NCI-H1105 (cell line): ENCODE measurements around the gene CLIC1.
"Not testable (repeated sequence)": the region's sequence is repeated elsewhere in the genome, so short reads cannot be mapped to it uniquely, and the experiment has no call there.

Source experiments
- DNase-seq: peaks from one replicate; lab custom pipeline; 2025; lab: John Stamatoyannopoulos, UW

CLIC1 gene

DNA sequence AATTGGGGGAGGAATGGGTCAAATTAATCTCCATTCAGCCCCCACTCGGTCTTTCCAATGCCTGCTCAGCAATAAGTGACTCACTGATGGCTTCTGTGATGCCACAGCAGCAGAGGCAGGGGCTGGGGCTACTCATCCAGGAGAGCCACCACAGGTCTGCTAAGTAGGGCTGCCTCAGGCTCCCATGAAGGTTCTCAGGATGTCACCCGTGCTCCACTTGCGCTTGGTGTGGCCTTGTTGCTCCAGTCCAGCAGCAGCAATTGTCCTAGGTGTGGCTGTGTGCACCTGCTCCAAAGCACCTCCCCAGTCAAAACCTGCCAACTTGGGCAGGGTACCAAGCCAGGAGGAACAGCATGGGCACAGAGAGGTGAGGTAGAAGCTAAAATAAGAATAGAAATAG, 14.2 kb downstream of the CLIC1 start:
- no peak for DNase-seq

DNA sequence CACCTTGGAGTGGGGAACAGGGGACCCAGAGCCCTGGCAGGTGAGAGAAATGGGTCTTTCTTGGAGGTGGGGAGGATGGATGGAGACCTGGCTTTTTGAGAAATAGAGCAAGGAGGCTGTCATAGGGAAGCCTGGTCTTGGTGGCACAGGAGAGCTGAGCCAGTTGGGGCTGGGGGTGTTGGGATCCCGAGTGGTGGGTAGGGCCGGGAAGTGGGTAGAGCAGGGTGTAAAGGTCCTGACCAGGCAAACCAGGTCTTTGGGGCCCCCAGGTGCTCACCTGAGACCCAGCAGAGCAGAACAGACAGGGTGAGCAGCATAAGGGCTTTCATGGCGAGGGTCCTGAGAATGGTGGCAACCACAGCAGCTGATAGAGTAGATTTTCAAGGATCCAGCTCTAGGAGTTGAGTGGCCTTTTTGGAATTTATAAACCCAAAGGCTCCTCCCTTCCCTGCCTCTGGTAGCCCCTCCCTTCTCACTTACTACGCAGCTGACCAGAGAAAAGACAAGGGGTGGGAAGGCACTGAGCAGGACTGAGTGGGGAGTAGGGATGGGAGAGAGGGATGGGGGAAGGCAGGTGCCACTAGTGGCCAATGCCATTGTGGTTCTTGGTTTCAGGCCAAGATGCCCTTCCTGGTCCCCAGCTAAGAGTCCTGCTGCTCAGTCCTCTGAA, 14.8 kb downstream of the CLIC1 start, which contains the start of gene LY6G6C:
TSS of gene LY6G6C (minus strand) at position 396 of the 670 bp plus-strand sequence. CDS start at position 329, 67 bp downstream.
- DNase-seq, result no peak

DNA sequence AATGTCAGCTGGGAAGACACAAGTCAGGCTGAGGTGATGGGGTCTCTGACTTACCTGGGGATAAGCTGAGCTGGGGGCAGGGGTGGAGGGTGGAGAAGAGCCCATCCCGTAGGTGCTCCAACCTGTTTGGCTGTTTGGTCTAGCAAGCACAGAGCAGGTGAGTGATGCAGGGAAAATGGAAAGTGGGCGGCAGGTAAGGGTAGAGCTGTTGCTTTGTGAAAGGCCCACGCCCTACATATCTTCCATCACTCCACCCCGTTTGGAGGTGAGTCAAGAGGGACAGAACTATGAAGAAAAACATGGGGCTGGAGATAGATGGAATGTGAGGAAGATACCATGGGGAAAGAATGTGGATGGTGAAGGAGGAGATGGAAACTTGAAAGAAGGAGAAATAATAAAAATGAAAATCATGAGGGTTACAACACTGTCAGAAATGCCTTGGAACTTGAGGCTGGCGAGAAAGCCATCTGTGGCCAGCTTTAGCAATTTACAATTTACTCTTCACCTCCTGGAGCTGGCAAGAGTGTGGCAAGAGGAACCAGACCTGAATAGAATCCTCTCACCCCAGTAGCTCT, 16.0 kb downstream of the CLIC1 start:
- DNase-seq, result no peak

DNA sequence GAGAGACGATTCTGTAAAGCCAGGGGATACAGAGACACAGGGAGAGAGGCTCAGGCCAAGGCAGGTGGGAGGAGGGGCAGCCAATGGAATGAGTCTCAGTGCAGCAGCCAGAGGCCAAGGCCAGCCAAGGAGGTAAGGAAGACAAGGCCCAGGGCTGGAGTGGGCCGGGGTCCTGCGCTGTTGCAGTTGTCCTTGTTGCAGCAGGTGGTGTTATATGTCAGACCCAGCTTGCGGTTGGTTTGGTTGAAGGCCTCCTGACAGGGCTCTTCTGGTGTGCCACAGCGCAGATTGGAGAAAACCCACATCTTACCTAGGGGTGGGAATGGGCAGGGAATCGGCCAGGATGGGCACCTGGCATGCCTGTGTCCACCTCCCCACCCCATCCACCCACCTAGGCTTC, 17.3 kb downstream of the CLIC1 start:
- no peak for DNase-seq

DNA sequence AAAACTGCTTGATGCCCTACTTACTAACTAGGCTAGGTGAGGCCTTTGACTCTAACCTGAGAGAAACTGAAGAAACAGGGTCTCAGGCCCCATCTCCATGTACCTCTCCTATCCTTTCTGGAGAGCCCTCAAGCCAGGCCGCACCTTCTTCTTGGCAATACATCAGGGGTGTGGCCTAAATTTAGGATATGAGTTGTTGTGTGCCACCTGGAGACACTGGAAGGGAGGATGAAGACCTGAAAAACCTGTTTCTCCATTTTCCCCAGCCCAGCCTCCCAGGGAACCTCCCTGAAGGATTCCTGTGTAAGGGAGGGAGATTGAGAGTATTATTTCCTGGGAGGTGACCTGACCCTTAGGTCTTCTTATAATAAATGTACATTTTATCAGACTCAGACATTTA, 18.1 kb downstream of the CLIC1 start:
- peak; percentile 19 for DNase-seq

DNA sequence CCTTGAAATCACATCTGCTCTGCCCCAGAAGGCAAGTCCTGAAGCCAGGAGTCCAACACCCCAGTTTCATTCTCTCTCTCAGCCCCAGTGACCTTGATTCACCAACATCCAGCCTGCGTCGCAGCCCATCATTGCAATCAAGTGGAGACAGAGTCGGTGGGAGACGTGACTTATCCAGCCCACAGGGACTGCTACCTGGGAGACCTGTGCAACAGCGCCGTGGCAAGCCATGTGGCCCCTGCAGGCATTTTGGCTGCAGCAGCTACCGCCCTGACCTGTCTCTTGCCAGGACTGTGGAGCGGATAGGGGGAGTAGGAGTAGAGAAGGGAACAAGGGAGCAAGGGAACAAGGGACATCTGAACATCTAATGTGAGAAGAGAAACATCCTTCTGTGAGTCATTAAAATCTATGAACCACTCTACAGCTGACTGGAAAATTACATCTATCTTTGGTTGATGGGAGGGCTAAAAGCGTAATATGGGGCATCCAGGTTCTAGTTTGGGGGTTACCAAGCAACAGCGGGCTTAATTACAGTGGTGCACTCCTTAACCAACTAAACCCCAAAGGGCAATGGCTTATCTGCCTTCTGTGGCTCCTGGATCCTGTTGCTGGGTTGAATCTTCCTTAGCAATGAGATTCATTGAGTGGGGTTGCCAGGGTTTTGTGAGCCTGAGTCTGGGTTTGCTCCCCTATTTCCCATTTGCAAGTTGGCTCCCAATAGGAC, 18.7 kb downstream of the CLIC1 start:
- DNase-seq, result no peak

DNA sequence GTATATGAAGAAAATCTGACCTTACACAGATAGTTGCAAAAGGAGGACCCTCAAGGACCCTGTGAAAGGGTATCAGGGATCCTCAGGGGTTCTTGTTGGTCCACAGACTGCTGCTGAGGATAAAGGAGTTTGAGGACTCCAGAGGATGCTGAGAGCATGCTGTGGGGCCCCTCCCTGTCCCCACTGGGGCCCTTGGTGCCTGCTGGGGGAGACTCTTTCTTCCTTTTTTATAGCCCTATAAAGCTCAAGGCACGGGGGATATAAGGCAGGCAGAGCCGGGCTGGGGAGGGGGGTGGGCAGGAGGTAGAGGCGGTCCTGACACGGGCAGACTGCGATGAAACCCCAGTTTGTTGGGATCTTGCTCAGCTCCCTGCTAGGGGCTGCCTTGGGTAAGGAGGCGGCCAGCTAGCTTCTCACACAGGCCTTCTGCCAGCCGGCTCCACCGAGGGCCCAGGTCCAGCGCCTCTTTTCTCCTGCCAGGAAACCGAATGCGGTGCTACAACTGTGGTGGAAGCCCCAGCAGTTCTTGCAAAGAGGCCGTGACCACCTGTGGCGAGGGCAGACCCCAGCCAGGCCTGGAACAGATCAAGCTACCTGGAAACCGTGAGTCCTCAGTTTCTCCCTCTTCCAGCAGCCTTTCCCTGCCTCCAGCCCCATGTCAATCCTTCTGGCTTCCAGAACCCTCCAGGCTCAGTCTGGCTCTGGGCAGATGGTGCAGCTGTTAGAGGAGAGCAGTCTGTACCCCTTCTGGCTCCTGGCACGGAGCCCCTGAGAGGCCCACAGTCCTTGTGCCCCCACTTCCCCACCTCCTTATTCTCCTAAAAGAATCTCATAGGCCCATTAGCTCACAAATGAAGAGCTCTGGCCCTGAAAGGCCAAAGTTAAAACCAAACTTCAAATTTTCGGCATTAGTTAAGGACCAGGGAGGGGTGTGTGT, 21.0 kb downstream of the CLIC1 start, which contains the start of gene LY6G6D:
TSS of gene LY6G6D (plus strand) at position 327 of the 937 bp plus-strand sequence. CDS start at position 335, 8 bp downstream.
- no peak for DNase-seq

DNA sequence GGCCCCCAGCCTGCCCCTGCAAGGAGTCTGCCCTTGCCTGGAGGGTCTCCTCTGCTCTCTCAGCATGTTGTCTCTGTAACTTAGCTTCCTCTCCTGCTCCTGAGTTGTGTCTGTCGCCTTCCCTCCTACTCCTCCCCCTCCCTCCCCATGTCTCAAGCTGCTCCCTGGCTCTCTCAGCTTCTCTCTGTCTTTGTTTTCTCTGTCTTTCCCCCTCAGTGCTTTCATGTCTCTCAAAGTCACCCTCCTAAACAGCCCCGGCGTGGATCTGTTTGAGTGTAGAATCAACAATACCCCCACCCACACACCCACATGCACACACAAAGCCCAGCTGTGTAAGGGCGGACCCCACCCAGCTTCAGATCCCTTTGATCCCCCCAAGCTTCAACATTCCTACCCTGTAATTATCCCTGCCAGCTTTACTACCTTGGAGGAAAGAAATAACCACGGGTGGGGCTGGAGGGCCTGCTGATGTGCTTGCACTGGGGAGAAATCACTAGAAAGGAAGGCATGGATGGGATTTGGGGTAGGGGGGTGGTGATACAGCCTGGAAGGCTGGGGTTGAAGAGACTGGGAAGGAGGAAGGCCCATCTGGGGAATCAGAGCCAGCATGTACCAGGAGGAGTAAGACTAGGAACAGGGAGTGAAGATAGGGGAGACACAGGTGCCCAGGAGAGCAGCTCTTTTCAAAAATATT, 22.2 kb downstream of the CLIC1 start:
- no peak for DNase-seq

DNA sequence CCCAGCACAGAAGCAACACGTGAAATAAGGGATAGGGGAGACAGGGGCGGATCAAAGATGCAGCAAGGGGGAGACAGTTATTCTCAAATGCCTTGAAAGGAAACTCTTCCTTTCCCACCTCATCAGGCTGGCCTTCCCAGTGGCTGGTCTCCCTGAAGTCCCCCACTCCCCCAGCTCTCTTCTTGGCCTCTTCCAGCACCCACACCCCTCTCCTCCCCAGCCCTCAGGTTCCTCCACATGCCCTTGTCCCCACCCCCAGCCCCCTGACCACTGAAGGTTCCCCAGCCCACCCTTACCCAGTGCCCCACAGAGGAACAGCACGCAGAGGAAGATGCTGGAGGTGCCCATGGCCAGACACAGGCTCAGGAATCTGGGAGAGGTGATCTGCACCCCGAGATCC, 22.9 kb downstream of the CLIC1 start:
- no peak for DNase-seq

DNA sequence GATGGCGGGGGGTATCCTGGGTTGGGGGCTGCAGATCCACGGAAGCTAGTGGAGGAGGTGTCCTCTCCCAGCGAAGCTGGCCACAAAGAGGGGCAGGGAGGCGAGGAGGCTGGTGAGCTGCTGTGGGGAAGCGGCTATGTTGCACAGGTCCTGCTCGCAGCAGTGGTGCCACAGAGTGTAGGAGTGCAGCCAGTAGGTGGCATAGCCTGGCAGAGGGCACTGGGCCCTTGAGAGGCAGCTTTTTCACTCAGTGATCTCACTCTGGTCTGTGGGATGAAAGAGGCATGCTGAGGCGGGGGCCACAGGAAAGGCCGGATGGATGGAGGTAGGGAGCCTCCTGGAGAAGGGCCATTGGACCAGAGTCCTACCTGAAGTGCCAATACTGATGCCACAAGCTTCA, 24.0 kb downstream of the CLIC1 start:
- DNase-seq, result no peak

DNA sequence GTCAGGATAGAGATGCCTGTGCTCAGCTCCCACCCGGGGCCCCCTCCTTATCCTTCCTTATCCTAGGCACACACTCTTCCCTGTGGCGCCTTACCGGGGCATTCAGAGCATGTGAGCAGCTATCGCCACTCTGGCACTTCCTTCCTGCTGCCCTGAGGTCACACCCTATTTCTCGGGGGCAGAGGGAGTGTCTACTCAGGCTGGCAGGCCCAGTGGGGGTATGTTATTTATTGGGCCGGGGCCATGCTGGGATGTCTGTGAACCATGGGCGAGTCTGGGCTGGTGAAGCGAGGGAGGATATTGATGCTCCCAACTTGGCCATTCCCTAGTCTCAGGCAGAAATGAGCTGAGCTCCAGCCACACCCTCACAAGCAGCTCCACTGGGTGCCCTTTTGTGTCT, 25.1 kb downstream of the CLIC1 start:
- no peak for DNase-seq

DNA sequence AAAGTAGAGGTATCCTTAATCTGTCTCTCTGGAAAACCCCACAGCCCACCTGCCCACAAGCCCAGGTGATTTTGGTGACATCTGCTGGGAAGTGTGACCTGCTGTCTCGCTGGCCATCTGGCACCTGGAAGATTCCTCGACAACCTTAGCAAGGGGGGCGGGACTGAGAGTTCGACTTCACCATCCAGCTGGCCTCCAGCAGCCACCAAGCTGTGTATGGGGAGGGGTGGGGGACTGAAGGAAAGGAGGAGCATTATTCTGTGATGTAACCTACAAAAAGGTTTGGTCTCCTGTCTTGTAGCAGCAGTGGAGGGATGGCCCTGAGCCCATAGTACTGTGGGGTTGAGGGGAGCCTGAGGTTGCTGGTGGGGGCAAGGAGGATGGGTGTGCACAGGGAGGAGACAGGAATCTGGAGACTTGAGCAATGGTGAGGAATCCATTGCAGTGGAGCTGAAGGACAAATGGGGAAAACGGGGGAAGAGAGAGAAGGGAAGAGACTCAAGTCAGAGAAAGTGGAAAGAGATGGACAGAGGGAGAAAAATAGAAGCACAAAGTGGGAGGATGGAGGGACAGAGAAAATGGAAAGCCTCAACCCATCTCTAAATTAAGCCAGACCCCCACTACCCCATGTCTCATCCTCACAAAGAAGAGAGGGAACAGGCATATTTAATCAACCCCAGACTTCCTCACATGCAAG, 25.7 kb downstream of the CLIC1 start:
- DNase-seq, result no peak

DNA sequence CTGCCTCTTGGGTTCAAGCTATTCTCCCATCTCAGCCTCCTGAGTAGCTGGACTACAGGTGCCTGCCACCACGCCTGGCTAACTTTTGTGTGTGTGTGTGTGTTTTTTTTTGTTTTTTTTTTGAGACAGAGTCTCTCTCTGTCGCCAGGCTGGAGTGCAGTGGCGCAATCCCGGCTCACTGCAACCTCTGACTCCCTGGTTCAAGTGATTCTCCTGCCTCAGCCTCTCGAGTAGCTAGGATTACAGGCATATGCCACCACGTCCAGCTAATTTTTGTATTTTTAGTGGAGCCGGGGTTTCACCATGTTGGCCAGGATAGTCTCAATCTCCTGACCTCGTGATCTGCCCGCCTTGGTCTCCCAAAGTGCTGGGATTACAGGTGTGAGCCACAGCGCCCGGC, 27.2 kb downstream of the CLIC1 start:
- not testable (repeated sequence) for DNase-seq

DNA sequence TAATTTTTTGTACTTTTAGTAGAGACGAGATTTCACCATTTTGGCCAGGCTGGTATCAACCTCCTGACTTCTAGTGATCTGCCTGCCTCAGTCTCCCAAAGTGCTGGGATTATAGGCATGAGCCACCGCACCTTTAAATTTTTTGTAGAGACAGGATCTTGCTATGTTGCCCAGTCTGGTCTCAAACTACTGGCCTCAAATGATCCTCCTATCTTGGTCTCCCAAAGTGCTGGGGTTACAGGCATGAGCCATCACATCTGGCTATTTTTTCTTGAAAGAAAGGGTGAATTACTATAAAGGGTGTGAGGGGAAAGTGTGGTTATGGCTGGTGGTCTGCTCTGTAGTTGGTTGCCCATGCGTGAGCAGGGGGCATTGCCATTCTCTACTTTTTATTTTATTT, 28.1 kb downstream of the CLIC1 start:
- DNase-seq, result no peak

DNA sequence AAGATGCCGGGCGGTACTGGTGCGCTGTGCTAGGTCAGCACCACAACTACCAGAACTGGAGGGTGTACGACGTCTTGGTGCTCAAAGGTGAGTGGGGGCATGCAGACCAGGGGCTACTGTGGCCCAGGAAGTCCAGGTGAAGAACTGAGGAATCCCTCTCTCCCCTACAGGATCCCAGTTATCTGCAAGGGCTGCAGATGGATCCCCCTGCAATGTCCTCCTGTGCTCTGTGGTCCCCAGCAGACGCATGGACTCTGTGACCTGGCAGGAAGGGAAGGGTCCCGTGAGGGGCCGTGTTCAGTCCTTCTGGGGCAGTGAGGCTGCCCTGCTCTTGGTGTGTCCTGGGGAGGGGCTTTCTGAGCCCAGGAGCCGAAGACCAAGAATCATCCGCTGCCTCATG, 28.6 kb downstream of the CLIC1 start:
- no peak for DNase-seq

DNA sequence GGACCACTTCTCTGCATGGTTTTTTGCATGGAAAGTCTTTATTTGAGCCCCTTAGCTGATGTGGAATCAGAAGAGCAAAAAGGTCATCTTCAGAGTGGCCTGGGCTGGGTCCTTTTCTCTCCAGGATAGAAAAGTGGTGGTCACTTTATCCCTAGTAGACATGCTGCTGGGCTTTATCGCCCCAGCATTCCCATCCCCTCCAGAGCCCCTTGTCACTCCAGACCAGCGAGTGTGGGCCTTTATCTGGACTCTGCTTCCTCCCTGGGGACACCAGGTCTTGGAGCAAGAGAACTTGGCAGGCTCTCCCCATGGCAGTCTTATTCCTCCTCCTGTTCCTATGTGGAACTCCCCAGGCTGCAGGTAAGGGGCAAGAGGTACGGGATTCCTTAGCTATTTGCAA, 29.7 kb downstream of the CLIC1 start, which contains the start of gene LY6G6F:
TSS of gene LY6G6F (plus strand) at position 268 of the 400 bp plus-strand sequence. CDS start at position 309, 41 bp downstream.
- DNase-seq, result no peak

DNA sequence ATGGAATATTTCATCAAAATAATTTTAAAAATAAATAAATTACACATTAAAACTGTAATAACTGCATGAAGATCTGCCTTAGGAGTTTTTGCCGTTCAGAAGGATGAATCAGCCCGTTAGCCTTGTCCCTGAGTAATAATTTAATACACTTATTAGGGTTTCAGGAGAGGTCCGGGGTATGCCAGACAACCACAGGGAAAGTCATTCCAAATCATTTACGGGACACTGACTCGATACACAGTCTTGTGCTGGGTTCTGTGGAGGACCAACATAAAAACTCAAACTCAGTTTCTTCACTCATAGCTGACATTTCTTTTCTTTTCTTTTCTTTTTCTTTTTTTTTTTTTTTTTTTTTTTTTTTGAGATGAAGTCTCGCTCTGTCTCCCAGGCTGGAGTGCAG, 30.4 kb downstream of the CLIC1 start:
- DNase-seq, result no peak

DNA sequence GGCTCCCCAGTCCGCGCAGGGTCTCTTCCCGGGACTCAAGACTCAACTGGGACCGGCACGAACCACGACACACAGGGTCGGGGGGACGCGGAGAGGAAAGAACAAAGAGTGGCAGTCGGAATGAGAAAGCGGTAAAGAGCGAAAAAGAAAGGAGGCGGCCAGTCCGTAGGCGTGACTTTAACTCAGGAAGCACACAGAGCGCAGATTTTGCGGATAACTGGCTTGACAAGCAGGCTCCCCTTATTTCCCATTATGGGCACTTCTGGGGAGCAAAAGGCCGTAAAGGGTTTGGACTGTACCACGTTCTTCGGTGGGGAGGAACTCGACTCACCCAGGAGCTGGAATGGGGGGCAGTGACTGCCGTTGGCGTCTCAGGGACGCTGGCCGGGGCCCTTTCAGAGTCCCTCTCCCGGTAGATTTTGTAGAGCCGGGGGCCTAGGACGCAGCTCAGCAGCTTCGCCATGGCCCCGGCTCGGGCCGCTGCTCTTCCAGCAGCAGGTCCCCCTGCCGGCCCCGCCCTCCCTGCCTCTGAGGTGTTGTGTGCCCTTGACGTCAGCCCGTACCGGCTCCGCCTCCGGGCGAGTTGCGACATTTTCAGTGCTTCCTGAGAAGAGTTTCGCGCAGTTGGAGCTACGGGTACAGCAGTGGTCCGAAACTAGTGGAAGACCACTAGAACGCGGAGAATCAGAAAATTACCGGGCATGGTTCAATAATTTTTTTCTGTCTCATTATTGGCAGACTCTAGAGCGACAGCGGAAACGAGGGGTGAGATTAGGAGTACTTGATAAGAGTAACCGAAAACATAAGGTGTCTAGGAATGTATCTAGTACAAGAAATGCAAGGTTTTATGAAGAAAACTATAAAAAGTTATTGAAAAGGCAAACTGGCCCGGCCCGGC, 33.3 kb downstream of the CLIC1 start, which contains the start of gene ABHD16A:
TSS of gene ABHD16A (minus strand) at position 506 of the 898 bp plus-strand sequence. CDS start at position 463, 43 bp downstream.
- peak; percentile 97 for DNase-seq

DNA sequence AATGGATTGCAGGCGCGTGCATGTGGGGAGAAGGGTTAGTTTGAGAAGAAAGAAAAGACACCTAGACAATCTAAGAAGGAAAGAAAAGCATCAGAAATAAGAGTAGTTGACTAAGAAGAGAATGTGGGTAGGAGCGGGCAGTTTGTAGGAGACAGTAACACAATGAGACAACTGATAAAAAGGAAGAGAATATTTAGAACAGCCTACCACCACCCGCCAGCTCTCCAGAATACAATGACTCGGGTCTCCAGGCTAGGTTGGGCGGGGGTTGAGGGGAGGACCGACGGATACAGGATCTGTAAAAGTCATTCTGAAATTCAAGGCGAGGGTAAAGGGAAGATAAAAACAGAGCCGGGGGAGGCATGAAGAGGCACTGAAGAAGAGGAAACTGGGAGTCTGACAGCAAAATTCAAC, 33.9 kb downstream of the CLIC1 start:
- DNase-seq, result no peak
